Liver (tissue), 3 donors: Measurements from ENCODE around the gene NAA10.

ENCODE experiments used
- GABPA ChIP-seq, 2 donors: IDR thresholded peaks in 1 of 2; conservative IDR thresholded peaks in 1 of 2; 2 replicates each; pipeline ENCODE4 v1.6.1; 2016; ENCODE audit warnings: antibody characterized with exemption in 2 of 2, mild to moderate bottlenecking in 1 of 2, moderate library complexity in 1 of 2
- HNF4A ChIP-seq, 2 donors: conservative IDR thresholded peaks; 2 replicates each; pipeline ENCODE4 v1.6.1; 2016; ENCODE audit warnings: antibody characterized with exemption in 2 of 2, mild to moderate bottlenecking in 2 of 2
- TF ChIP-seq, protein P1 (sequence below): fragments of 150-350 bp; IDR thresholded peaks from 2 replicates; pipeline ENCODE4 v1.5.1; 2017; ENCODE audit warnings: improper control_type of control experiment, low read depth, low read length; ENCODE audit not compliant: missing input control
- TF ChIP-seq, protein P2 (sequence below): IDR thresholded peaks from 2 replicates; pipeline ENCODE4 v1.6.1; 2016; ENCODE audit warnings: antibody characterized with exemption
- donor health status: healthy.
- donor health status: healthy.

DNA sequence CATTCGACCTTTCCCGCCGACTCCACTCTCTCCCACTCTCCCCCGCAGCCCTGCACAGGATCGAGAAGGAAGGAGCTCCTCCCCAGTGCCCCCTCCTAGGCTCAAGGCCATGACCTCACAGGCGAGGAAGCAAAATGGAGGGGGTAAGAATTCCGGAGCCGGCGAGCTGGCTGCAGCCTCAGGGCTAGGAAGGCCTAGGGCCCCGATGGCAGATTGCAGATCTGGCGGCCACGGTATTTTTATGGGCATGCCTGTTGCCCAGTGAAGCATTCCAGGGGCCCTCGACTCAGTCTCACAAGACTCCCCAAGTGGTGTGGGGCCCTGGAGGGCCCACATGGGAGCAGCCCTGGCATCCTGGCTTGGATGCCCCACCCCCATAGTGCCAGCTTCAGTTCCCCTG lies 47.9 kb downstream of the NAA10 start:
- TF ChIP-seq, protein P1, sequence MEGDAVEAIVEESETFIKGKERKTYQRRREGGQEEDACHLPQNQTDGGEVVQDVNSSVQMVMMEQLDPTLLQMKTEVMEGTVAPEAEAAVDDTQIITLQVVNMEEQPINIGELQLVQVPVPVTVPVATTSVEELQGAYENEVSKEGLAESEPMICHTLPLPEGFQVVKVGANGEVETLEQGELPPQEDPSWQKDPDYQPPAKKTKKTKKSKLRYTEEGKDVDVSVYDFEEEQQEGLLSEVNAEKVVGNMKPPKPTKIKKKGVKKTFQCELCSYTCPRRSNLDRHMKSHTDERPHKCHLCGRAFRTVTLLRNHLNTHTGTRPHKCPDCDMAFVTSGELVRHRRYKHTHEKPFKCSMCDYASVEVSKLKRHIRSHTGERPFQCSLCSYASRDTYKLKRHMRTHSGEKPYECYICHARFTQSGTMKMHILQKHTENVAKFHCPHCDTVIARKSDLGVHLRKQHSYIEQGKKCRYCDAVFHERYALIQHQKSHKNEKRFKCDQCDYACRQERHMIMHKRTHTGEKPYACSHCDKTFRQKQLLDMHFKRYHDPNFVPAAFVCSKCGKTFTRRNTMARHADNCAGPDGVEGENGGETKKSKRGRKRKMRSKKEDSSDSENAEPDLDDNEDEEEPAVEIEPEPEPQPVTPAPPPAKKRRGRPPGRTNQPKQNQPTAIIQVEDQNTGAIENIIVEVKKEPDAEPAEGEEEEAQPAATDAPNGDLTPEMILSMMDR = no peak
- TF ChIP-seq, protein P2, sequence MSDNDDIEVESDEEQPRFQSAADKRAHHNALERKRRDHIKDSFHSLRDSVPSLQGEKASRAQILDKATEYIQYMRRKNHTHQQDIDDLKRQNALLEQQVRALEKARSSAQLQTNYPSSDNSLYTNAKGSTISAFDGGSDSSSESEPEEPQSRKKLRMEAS = no peak
- TF ChIP-seq GABPA (IDR thresholded peaks at IDR 0.05 in 1 of 2, conservative IDR thresholded peaks at IDR 0.05 in 1 of 2) = no peak
- TF ChIP-seq HNF4A (conservative IDR thresholded peaks at IDR 0.05) = no peak
